NCI-H1417 treated with DMSO at 0.1 percent for 48 hours (cell line): ENCODE data around the gene CLMN.
"Not testable (repeated sequence)": the region's sequence is repeated elsewhere in the genome, so short reads cannot be mapped to it uniquely, and the experiment has no call there.

Source experiments
- DNase-seq: peaks from one replicate; lab custom pipeline; 2025; lab: John Stamatoyannopoulos, UW

The CLMN gene

DNA sequence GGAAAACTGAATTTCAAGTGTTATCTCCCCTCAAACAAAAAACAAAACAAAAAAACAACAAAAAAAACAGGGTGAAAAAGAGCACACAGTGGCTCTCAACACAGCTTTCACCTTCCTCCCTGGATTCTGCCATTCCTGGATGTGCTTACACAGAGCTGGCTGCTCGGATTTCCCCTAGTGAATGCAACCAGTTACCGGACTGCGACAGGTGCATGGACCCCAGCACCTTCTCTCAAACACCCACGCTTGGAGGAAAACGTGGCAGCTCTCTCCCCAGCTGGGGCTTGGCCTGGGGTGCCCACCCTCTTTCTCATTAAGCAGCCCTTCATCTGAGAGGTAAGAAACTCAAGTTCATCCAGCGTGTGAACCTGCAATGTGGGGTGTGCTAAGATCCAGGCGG is 128.9 kb downstream of the CLMN start:
- no peak for DNase-seq

GRCh38 chr14:95190346-95190840 is 129.3 kb downstream of the CLMN start:
- DNase-seq: no peak

- DNase-seq: no peak
Observed at GRCh38 chr14:95189367-95190132, 130.2 kb downstream of the CLMN start.

- DNase-seq: no peak
Observed at GRCh38 chr14:95188380-95188779, 131.3 kb downstream of the CLMN start.

DNA sequence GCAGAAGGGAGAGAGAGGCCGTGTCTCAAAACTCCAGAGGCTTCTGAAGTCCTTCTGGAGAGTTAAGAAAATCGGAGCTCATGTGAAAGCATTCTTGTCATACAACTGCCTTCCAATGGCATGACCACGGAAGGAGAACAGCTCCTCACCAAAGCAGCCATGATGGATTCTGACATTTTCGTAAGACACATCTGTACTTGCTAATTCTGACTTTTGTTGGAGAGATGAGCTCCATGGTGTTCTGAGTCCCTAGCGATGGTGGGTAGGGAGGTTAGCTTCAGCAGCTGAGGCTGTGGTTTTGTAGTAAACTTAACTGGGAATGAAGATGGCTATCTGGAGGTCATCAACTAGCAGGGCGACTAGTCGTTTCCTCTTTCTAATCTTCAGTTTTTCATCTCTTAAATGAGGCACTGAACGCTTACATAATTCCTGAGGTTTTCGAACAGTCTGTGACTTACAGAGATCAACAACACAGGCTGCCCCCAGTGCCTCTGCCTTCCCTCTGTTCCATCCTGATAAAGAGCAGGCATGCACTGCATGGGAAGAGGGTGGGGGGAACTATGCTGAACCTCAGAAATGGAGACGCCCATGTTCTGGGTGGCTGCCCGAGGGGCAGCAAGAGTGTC is 133.8 kb downstream of the CLMN start:
- DNase-seq: no peak

DNA sequence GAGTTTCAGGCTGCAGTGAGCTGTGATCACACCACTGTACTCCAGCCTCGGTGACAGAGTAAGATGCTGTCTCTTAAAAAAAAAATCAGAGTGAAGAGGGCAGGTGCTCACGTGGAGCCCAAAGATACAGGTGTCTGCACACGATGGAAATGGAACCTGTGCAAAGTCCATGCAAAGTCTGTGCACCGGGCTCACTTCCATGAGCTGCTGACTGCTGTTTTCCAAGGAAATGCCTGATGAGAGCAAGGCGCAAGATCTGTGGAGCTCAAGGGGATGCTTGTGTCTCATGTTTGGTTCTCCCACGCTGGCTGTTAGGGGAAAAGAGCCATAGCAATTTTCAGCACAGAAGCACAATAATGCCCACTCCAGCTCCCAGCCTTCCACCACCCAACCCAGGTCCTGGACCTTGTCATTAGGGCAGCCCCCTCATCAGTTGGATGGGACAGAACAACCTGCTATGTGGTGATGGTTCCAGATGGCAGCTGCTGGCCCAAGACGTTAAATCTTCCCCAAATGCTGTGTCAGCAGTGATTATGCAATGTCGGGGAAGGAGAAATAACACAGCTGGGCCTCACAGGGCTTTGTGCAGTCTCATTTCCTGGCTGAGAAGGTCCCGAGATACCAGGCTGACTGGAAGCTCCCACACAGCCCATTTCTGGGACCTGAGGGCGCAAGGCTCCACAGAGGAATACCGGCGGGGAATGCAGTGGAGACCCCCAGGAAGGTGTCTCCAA is 134.5 kb downstream of the CLMN start:
- DNase-seq: no peak

GRCh38 chr14:95184413-95184790 is 135.3 kb downstream of the CLMN start:
- no peak for DNase-seq

GRCh38 chr14:95183532-95184412 is 135.9 kb downstream of the CLMN start:
- no peak for DNase-seq

DNA sequence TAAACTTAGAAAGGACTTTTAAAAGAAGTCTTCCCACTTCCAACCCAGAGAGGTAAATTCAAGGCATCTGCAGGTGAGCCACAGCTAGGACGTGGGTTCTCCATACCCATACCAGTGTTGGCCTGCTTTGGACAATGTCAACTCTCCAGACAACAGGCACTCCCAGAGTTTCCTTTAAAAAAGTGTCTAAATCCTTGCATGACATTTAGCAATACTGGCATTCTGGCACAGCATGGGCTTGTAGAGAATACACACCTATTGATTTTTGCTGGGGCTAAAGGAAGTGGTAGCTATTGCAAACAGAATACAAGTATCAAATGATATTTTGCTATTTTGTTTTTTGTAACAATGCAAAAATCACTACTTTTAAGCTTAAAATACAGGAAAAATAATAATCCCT is 136.6 kb downstream of the CLMN start:
- DNase-seq: no peak

GRCh38 chr14:95182379-95182778 is 137.3 kb downstream of the CLMN start:
- DNase-seq: no peak

GRCh38 chr14:95180966-95181741 is 138.6 kb downstream of the CLMN start:
- no peak for DNase-seq

DNA sequence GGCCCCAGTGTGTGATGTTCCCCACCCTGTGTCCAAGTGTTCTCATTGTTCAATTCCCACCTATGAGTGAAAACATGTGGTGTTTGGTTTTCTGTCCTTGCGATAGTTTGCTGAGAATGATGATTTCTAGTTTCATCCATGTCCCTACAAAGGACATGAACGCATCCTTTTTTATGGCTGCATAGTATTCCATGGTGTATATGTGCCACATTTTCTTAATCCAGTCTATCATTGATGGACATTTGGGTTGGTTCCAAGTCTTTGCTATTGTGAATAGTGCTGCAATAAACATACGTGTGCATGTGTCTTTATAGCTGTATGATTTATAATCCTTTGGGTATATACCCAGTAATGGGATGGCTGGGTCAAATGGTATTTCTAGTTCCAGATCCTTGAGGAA is 144.0 kb downstream of the CLMN start:
- not testable (repeated sequence) for DNase-seq

DNA sequence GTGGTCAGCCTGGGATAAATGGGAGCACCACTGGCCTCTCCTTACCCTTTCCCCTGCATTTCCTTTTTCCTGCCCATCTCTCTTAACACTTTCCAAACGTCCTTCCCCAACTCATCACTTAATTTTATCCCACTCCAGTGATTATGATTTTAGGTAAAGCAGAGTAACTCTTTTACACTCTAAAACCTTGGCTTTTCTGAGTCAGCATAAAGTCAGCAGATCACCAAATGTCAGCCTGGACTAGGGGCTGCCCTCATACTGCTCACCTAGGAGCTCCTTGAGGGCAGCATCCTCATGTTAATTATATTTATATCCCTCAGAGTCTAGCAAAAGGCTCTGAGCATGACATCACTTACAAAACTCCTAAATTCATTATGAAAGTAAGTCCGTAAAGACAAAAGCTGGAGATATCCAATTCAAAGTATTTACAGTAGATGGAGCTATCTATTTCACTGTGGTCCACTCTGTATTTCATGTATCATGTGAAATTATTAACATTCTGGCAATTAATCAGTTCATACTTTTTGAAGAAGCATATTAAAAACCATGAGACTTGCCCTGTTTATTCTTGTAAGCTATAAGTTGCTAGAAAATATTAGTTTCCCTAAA is 145.4 kb downstream of the CLMN start:
- DNase-seq: no peak

DNA sequence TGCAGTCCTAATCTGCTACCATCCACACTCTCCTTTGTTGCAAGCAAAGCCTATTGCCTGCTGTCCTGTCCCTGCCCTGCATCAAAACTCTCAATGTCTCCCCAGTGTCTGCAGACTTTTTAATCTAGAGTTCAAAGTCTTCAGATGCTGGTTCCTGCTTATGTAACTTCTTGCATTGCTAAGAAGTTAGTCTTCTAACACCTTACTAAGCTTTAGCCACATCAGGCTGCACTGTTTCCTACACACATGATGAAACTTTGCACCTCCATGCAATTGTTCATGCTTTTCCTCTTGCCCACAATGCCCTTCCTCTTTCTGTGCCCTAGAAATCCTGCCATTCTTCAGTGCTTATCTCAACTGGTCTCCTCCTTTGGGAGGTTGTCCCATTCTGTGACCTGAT is 146.2 kb downstream of the CLMN start:
- DNase-seq: no peak

- no peak for DNase-seq
Observed at GRCh38 chr14:95167177-95167576, 152.5 kb downstream of the CLMN start.

GRCh38 chr14:95165517-95165916 is 154.2 kb downstream of the CLMN start:
- DNase-seq: no peak

GRCh38 chr14:95164506-95164905 is 155.2 kb downstream of the CLMN start:
- no peak for DNase-seq

DNA sequence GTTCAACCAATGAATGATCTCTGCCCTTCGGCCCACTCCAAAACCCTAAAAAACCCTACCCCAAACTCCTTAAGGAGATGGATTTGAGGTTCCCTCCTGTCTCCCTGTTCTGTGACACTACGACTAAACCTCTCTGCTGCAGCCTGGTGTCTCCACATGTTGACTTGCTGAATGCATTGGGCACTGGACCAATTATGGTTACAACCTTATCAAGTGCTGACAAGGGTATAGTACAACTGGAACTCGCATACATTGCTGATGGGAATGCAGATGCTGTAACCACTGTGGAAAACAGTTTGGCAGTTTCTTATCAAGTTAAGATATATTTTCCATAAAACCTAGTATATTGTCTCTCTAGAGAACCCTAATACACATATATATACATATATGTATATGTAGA is 156.0 kb downstream of the CLMN start:
- no peak for DNase-seq

- DNase-seq: no peak
Observed at GRCh38 chr14:95163132-95163531, 156.6 kb downstream of the CLMN start.

DNA sequence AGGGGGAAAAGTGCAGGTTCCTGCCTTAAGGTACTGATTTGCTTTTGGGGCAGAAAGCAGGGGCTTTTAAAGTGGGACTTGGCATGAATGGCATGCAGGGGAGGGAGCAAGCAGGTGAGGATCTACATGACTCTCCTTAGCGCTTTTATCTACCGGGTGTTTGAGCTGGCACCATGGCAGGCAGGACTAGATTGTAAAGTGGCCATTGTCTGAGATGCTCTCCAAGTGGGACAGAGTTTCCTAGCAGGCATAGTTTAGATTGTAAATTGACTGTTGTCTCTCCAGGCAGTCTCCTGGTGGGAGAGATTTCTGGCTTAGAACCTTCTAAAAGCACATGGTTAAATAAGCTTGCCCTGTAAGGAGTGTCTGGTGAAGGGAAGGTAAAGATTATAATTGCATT is 157.1 kb downstream of the CLMN start:
- DNase-seq: no peak
